K562 (cell line): Measurements from ENCODE around the gene LTBR.

Experiments
- MEF2A ChIP-seq: IDR thresholded peaks from 2 replicates; pipeline ENCODE4 v1.6.1; 2011; ENCODE audit warnings: low read depth, mild to moderate bottlenecking, low read length, moderate library complexity; ENCODE audit not compliant: control insufficient read depth
- ZNF511 ChIP-seq: sonication (generic); formaldehyde crosslinking; IDR thresholded peaks from 2 replicates; pipeline ENCODE4 v1.8.0; 2022; ENCODE audit warnings: mild to moderate bottlenecking, missing genetic modification reagents

GRCh38 chr12:6377667-6377994 lies 6.3 kb upstream of the LTBR start:
- no peak for TF ChIP-seq MEF2A
- no peak for TF ChIP-seq ZNF511 (CRISPR knock-in tag)
